HepG2 (cell line): ENCODE data around the gene VARS1. TPM values are rescaled to one million over a fixed set of nuclear protein-coding genes. Genes with fewer than 3 reads are reported as not detected.

Experiments used
- ATAC-seq: fragments of 200-7000 bp; cut with Tn5 transposase; 3 replicates; pipeline ENCODE4 v1.9.1; 2020; ENCODE audit warnings: mild to moderate bottlenecking, moderate library complexity
- BruUV-seq: library from RNA; stranded (reverse); fragments of 400-500 nt; replicated peaks from 2 replicates; lab custom pipeline; 2021; lab: Mats Ljungman, UMichigan
- CTCF ChIA-PET: fragments of 300-600 bp; formaldehyde crosslinking; extraction: SDS; loops from one replicate; lab custom pipeline; 2021; ENCODE audit warnings: low total read pairs, inconsistent platforms, low intra/inter-chr PET ratio; lab: Yijun Ruan, JAX
- POLR2A ChIA-PET: fragments of 350-600 bp; sonication (Branson Sonifier 250); formaldehyde crosslinking; loops from one replicate; lab custom pipeline; 2020; ENCODE audit warnings: antibody characterized with exemption, inconsistent platforms; lab: Yijun Ruan, JAX
- DNase-seq: peaks from one replicate; pipeline ENCODE4 v3.0.0-alpha.2; 2015; ENCODE audit warnings: low spot score
- FAIRE-seq: peaks from 3 replicates; lab custom pipeline; 2011; peaks lifted over from hg19 to GRCh38; lab: Jason Lieb, UNC
- H2AFZ ChIP-seq: one replicate; pipeline ENCODE4 v1.6.1; 2011; ENCODE audit warnings: low read length, inconsistent platforms
- H3K27ac ChIP-seq: fragments of 300-600 bp; 3 replicates; pipeline ENCODE4 v1.8.0; 2011; ENCODE audit warnings: mixed run types, mild to moderate bottlenecking, mixed read lengths, low read length, inconsistent platforms; ENCODE audit not compliant: insufficient read depth; ENCODE audit errors: extremely low read length
- H3K27me3 ChIP-seq, 2 experiments: fragments of 200-600 bp in 1 of 2; 2 replicates in 1 of 2; 3 replicates in 1 of 2; pipeline versions ENCODE4 v1.6.0 to v1.8.0; 2011; ENCODE audit warnings: low read length in 2 of 2, mild to moderate bottlenecking in 2 of 2, moderate library complexity in 2 of 2, inconsistent platforms in 1 of 2; ENCODE audit not compliant: insufficient read depth in 2 of 2, control insufficient read depth in 1 of 2
- H3K36me3 ChIP-seq, 2 experiments: fragments of 200-600 bp in 1 of 2; replicated peaks in 1 of 2; 2 replicates in 1 of 2; 3 replicates in 1 of 2; pipeline versions ENCODE4 v1.5.1 to v1.8.0; 2011; ENCODE audit warnings: low read length in 2 of 2, inconsistent platforms in 1 of 2; ENCODE audit not compliant: insufficient read depth in 2 of 2, control insufficient read depth in 1 of 2
- H3K4me1 ChIP-seq: 2 replicates; pipeline ENCODE4 v1.5.1; 2012; ENCODE audit warnings: low read length, inconsistent platforms; ENCODE audit not compliant: insufficient read depth
- H3K4me2 ChIP-seq: 2 replicates; pipeline ENCODE4 v1.6.0; 2011; ENCODE audit warnings: low read depth, low read length, inconsistent platforms
- H3K4me3 ChIP-seq, 3 experiments: fragments of 200-600 bp in 1 of 3; sonication (generic), shearing (Covaris generic) in 1 of 3; replicated peaks in 1 of 3; 2 replicates each; pipeline ENCODE4 v1.5.1; 2011 to 2016; ENCODE audit warnings: low read length in 3 of 3, inconsistent platforms in 2 of 3, low read depth in 2 of 3, mild to moderate bottlenecking in 2 of 3, control low read depth in 1 of 3, mixed read lengths in 1 of 3; ENCODE audit not compliant: insufficient read depth in 1 of 3
- H3K79me2 ChIP-seq: one replicate; pipeline ENCODE4 v1.6.1; 2011; ENCODE audit warnings: low read length, inconsistent platforms; ENCODE audit not compliant: insufficient read depth
- H3K9ac ChIP-seq: 2 replicates; pipeline ENCODE4 v1.6.0; 2011; ENCODE audit warnings: mild to moderate bottlenecking, low read depth, low read length, inconsistent platforms; ENCODE audit not compliant: insufficient read depth
- H3K9me3 ChIP-seq: 2 replicates; pipeline ENCODE4 v1.5.1; 2012; ENCODE audit warnings: mild to moderate bottlenecking, low read length
- H4K20me1 ChIP-seq: 2 replicates; pipeline ENCODE4 v1.6.0; 2011; ENCODE audit warnings: inconsistent platforms, mild to moderate bottlenecking, low read length, moderate library complexity; ENCODE audit not compliant: insufficient read depth
- DPF2 ChIP-seq: sonication (generic); formaldehyde crosslinking; IDR thresholded peaks from 2 replicates; pipeline ENCODE4 v1.4.0; 2020; ENCODE audit warnings: mild to moderate bottlenecking, low read depth, missing genetic modification reagents, borderline replicate concordance
- HOMEZ ChIP-seq: IDR thresholded peaks from 2 replicates; pipeline ENCODE4 v1.6.1; 2016; ENCODE audit warnings: low read depth
- MXD3 ChIP-seq: IDR thresholded peaks from 2 replicates; pipeline ENCODE4 v1.6.1; 2016; ENCODE audit warnings: mild to moderate bottlenecking, missing biosample characterization, missing genetic modification reagents
- NFKBIZ ChIP-seq: IDR thresholded peaks from 2 replicates; pipeline ENCODE4 v1.6.1; 2018; ENCODE audit warnings: missing genetic modification reagents, missing compliant biosample characterization
- PPARG ChIP-seq: conservative IDR thresholded peaks from 2 replicates; pipeline ENCODE4 v1.6.1; 2016; ENCODE audit warnings: missing biosample characterization, missing genetic modification reagents
- RXRA ChIP-seq: sonication (generic); formaldehyde crosslinking; IDR thresholded peaks from 2 replicates; pipeline ENCODE4 v1.5.1; 2020; ENCODE audit warnings: missing genetic modification reagents
- SALL1 ChIP-seq: sonication (generic); formaldehyde crosslinking; IDR thresholded peaks from 2 replicates; pipeline ENCODE4 v1.8.0; 2022; ENCODE audit warnings: mild to moderate bottlenecking, missing genetic modification reagents
- SP2 ChIP-seq: sonication (generic); formaldehyde crosslinking; IDR thresholded peaks from 2 replicates; pipeline ENCODE4 v1.5.1; 2020; ENCODE audit warnings: mild to moderate bottlenecking, missing genetic modification reagents
- TP53 ChIP-seq: sonication (generic); formaldehyde crosslinking; conservative IDR thresholded peaks from 2 replicates; pipeline ENCODE4 v1.4.0; 2020; ENCODE audit warnings: missing genetic modification reagents
- U2AF2 ChIP-seq: fragments of 200-400 bp; formaldehyde crosslinking; IDR thresholded peaks from 2 replicates; pipeline ENCODE4 v1.6.1; 2017; ENCODE audit warnings: low read depth, mild to moderate bottlenecking, low read length
- ZIK1 ChIP-seq: sonication (generic); formaldehyde crosslinking; IDR thresholded peaks from 2 replicates; pipeline ENCODE4 v1.5.0; 2020; ENCODE audit warnings: mild to moderate bottlenecking, low read depth, missing genetic modification reagents, borderline replicate concordance
- ZNF10 ChIP-seq: sonication (generic); formaldehyde crosslinking; IDR thresholded peaks from 2 replicates; pipeline ENCODE4 v1.4.0; 2020; ENCODE audit warnings: mild to moderate bottlenecking, low read depth, missing genetic modification reagents, borderline replicate concordance
- ZNF350 ChIP-seq: sonication (generic); formaldehyde crosslinking; IDR thresholded peaks from 2 replicates; pipeline ENCODE4 v1.4.0; 2020; ENCODE audit warnings: mild to moderate bottlenecking, low read depth, missing genetic modification reagents, borderline replicate concordance
- ZNF891 ChIP-seq: sonication (generic); formaldehyde crosslinking; IDR thresholded peaks from 2 replicates; pipeline ENCODE4 v1.5.0; 2020; ENCODE audit warnings: mild to moderate bottlenecking, missing genetic modification reagents
- WGBS: methylation state at CpG from one replicate; pipeline ENCODE4 v1.1.6; 2017; ENCODE audit warnings: low lambda C conversion rate; 5-methylcytosine and 5-hydroxymethylcytosine counted together
- in situ Hi-C: cut with HindIII; loops from 2 replicates; pipeline ENCODE4 v1.10.0; 2017; ENCODE audit warnings: low pct_unique_long_range_greater_than_20kb; ENCODE audit not compliant: extremely low pct_ligation_motif_present
- intact Hi-C: fragments of 100-400 bp; cut with micrococcal nuclease; formaldehyde crosslinking; loops from one replicate; pipeline ENCODE4 v1.10.0; 2022; ENCODE audit not compliant: unreplicated experiment
- polyA plus RNA-seq, 8 experiments: library from polyadenylated mRNA; depleted of rRNA in 3 of 8; stranded (reverse) in 7 of 8; unstranded in 1 of 8; fragments of >200 nt; fragmentation: Illumina TruSeq in 4 of 8; extraction: Trizol in 4 of 8; gene quantifications; 2 replicates each; pipeline versions ENCODE4 v1.2.1 to v1.2.3, GENCODE V29; 2011 to 2016; ENCODE audit warnings: low read depth in 4 of 8, missing spikeins in 1 of 8, mixed read lengths in 1 of 8; ENCODE audit not compliant: insufficient read depth in 1 of 8
- total RNA-seq, 5 experiments: library from RNA; depleted of rRNA; stranded (reverse); fragments of >200 nt; fragmentation: Illumina TruSeq; extraction: Trizol; gene quantifications; 2 replicates each; pipeline ENCODE4 v1.2.3, GENCODE V29; 2016; ENCODE audit warnings: low read depth in 1 of 5

VARS1 gene
- total and polyA plus RNA-seq, 2 of the 13 experiments (the other 11 are each of a cell fraction or from before 2014, with no cell fraction given): 14.7 to 56.1 TPM

GRCh38 chr6:31768363-31769257 lies 26.9 kb downstream of the VARS1 start:
- H3K4me2 ChIP-seq: no peak overlapping the region
- intact Hi-C loops: loop anchor here (1.0 kb wide), 2 partner anchors 39 to 88 kb away; partner anchors contain the start of gene DDAH2
- 93% methylated on average over 18 of the region's 18 CpGs for WGBS
- no peaks in the 10 kb centered on the region for H3K79me2 ChIP-seq
- TF ChIP-seq ZNF891 (CRISPR knock-in tag): 0 out of 2 replicates have a peak, but pooled peaks have one; percentile 10
- TF ChIP-seq PPARG (CRISPR knock-in tag): no peak
- no peak for TF ChIP-seq DPF2 (CRISPR knock-in tag)
- H3K27ac ChIP-seq: no peak overlapping the region
- ChIA-PET CTCF (interaction anchor here (3.5 to 3.8 kb wide), 2 partner anchors 39 to 87 kb away, joined by 30 to 74 read pairs; partner anchors contain the start of genes DDAH2 and LY6G5C), POLR2A (interaction anchor here (0.8 to 9.0 kb wide), 8 partner anchors 10 to 103 kb away, joined by 4 to 279 read pairs (median 8); partner anchors contain the start of genes ABHD16A, CLIC1, CSNK2B and DDAH2)
- no peaks in the 10 kb centered on the region for H4K20me1 ChIP-seq
- H3K4me1 ChIP-seq: peaks cover 49% of the 10 kb centered on the region
- BruUV-seq: no TSS peak
- no peaks in the 10 kb centered on the region for H3K27me3 ChIP-seq
- no peaks in the 10 kb centered on the region for H3K36me3 ChIP-seq
- FAIRE-seq (no peak), DNase-seq (no peak), ATAC-seq (no peak)
- no peak overlapping the region for H3K9ac ChIP-seq
- H2AFZ ChIP-seq: no peak overlapping the region
- in situ Hi-C loops: loop anchor here (5.0 kb wide), 2 partner anchors 36 to 86 kb away; partner anchors contain the start of gene LY6G5C
- no peaks in the 10 kb centered on the region for H3K9me3 ChIP-seq
- H3K4me3 ChIP-seq: no peak overlapping the region

GRCh38 chr6:31767096-31767645 lies 28.4 kb downstream of the VARS1 start:
- CTCF ChIA-PET: no interaction called here
- intact Hi-C loops: no loop called here
- no TSS peak for BruUV-seq
- TF ChIP-seq ZIK1 (CRISPR knock-in tag) (no peak), ZNF10 (no peak), RXRA (0 out of 2 replicates have a peak, but pooled peaks have one; percentile 26), U2AF2 (no peak), TP53 (CRISPR knock-in tag) (no peak), SALL1 (CRISPR knock-in tag) (0 out of 2 replicates have a peak, but pooled peaks have one; percentile 23), SP2 (CRISPR knock-in tag) (no peak), HOMEZ (CRISPR knock-in tag) (no peak), ZNF350 (CRISPR knock-in tag) (no peak), MXD3 (CRISPR knock-in tag) (no peak), NFKBIZ (CRISPR knock-in tag) (no peak)

More at GRCh38 chr6:31767096-31767645, 28.4 kb downstream of the VARS1 start:
- Histone ChIP-seq H2AFZ (no peak overlapping the region), H3K4me3 (no peak overlapping the region), H3K4me2 (no peak overlapping the region), H3K4me1 (peaks cover 49% of the 10 kb centered on the region), H3K27ac (no peak overlapping the region), H4K20me1 (no peaks in the 10 kb centered on the region), H3K36me3 (no peaks in the 10 kb centered on the region), H3K27me3 (no peaks in the 10 kb centered on the region), H3K79me2 (no peaks in the 10 kb centered on the region), H3K9me3 (no peaks in the 10 kb centered on the region), H3K9ac (no peak overlapping the region)
- in situ Hi-C loops: loop anchor here (5.0 kb wide), 2 partner anchors 35 to 85 kb away; partner anchors contain the start of gene LY6G5C
- WGBS: 72% methylated on average over 6 of the region's 6 CpGs
- DNase-seq: no peak
- no peak for FAIRE-seq
- ATAC-seq: no peak
- POLR2A ChIA-PET: interaction anchor here (0.7 to 2.3 kb wide), 13 partner anchors 10 to 116 kb away, joined by 3 to 172 read pairs (median 10); partner anchors contain the start of genes BAG6, CLIC1, DDAH2 and HSPA1A
